ENCODE measurements around the gene PAXX. TPM values are rescaled to one million over a fixed set of nuclear protein-coding genes. Genes with fewer than 3 reads are reported as not detected.

Gene PAXX
- total RNA-seq, 4 donors from 2014 or later: 14.2 to 39.5 (median 18.8) TPM

DNA sequence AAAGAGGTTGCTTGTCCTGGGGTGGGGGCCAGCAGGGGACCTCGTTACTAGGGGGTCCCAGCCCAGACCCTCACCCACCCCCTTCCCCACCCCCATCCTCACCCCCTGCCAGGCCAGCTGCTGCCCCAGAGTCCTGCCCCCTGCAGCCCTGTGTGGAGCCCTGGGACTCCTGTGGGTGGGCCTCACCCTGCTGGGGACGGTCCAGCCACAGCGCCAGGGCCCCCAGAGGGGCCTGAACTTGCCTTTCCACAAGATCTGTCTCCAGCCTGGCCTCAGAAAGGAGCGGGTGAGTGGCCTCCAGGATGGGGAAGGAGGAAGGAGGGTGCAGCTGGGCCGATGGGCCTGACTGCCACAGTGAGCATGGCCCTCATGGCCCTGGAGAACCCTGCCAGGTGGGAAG lies 22.4 kb upstream of the PAXX start:
- H3K27me3 ChIP-seq: no peaks in the 10 kb centered on the region
- intact Hi-C loops (cut with DNase I; ENCODE audit: low total_unique reads): no loop called here
- TF ChIP-seq POLR2A (IDR thresholded peaks at IDR 0.05): no peak
- TF ChIP-seq, protein P1, sequence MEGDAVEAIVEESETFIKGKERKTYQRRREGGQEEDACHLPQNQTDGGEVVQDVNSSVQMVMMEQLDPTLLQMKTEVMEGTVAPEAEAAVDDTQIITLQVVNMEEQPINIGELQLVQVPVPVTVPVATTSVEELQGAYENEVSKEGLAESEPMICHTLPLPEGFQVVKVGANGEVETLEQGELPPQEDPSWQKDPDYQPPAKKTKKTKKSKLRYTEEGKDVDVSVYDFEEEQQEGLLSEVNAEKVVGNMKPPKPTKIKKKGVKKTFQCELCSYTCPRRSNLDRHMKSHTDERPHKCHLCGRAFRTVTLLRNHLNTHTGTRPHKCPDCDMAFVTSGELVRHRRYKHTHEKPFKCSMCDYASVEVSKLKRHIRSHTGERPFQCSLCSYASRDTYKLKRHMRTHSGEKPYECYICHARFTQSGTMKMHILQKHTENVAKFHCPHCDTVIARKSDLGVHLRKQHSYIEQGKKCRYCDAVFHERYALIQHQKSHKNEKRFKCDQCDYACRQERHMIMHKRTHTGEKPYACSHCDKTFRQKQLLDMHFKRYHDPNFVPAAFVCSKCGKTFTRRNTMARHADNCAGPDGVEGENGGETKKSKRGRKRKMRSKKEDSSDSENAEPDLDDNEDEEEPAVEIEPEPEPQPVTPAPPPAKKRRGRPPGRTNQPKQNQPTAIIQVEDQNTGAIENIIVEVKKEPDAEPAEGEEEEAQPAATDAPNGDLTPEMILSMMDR (IDR thresholded peaks at IDR 0.05): no peak
- no peaks in the 10 kb centered on the region for H3K4me1 ChIP-seq
- no peak overlapping the region for H3K27ac ChIP-seq
- H3K9me3 ChIP-seq: no peaks in the 10 kb centered on the region
- no peak for DNase-seq
- H3K36me3 ChIP-seq: no peaks in the 10 kb centered on the region
- H3K4me3 ChIP-seq: no peak overlapping the region

DNA sequence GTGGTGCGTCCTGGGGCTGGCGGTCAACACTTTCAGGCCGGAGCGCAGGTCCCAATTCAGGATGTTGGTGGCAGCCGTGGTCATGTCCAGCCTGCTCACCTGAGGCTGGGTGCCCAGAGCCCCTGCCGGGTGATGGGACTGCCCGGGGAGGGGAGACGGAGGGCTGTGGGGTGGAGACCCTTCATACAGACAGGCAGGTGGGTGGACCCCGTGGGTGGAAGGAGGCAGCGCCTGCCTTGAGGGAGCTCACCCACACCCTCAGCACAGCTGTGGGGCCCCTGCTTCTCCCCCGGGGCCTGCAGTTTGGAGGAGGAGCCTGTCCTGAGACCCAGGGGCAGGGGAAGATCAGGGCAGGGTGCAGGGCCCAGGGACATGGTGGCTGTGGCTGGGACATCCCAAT lies 21.9 kb upstream of the PAXX start:
- intact Hi-C loops (cut with DNase I; ENCODE audit: low total_unique reads): no loop called here
- no peaks in the 10 kb centered on the region for H3K27me3 ChIP-seq
- H3K36me3 ChIP-seq: no peaks in the 10 kb centered on the region
- H3K4me3 ChIP-seq: no peak overlapping the region
- no peaks in the 10 kb centered on the region for H3K4me1 ChIP-seq
- H3K27ac ChIP-seq: no peak overlapping the region
- H3K9me3 ChIP-seq: no peaks in the 10 kb centered on the region
- DNase-seq: no peak
- TF ChIP-seq POLR2A (IDR thresholded peaks at IDR 0.05): no peak
- TF ChIP-seq, protein P1 (IDR thresholded peaks at IDR 0.05): no peak

DNA sequence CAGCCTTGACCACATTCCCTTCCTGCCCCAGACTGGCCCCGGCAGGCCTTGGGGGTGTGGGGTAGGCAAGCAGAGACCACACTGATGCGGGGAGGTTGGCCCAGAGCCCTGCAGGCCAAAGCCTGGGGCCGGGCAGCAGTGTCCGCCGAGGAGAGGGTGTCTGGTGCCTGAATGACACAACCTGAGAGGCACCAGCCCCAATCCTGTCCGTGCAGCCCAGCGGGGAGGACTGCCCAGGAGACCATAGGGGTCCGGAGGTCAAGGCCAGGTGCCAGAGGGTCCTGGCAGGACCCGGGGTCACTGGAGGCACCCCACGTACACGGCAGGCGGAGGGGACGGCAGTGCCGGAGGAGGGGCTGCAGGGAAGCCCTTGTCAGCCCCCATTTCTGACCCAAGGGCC lies 20.5 kb upstream of the PAXX start:
- Histone ChIP-seq H3K4me1 (no peaks in the 10 kb centered on the region), H3K27ac (no peak overlapping the region), H3K4me3 (no peak overlapping the region), H3K9me3 (no peaks in the 10 kb centered on the region), H3K27me3 (no peaks in the 10 kb centered on the region), H3K36me3 (no peaks in the 10 kb centered on the region)
- TF ChIP-seq, protein P1 (IDR thresholded peaks at IDR 0.05): no peak
- no peak for TF ChIP-seq POLR2A (IDR thresholded peaks at IDR 0.05)
- intact Hi-C loops (cut with DNase I; ENCODE audit: low total_unique reads): no loop called here
- no peak for DNase-seq

DNA sequence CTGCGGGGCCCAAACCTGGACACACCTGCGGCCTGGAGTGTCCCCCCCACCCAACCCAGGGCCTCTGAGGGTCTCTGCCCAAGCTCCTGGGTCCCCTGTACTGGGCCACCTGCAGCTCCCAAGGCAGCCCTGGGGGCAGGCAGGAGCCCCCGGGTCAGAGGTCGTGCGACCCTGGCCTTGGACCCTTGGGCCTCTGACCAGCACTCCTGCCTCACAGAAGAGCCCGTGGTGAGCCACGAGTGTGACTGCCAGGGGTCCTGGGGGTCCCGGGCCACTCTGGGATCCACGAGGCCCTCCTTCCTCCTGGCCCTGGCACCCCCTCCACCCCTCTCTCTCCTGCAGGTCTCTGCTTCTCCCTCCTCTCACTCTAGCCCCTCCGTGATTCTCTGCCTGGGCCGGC lies 19.9 kb upstream of the PAXX start:
- H3K4me1 ChIP-seq: no peaks in the 10 kb centered on the region

DNA sequence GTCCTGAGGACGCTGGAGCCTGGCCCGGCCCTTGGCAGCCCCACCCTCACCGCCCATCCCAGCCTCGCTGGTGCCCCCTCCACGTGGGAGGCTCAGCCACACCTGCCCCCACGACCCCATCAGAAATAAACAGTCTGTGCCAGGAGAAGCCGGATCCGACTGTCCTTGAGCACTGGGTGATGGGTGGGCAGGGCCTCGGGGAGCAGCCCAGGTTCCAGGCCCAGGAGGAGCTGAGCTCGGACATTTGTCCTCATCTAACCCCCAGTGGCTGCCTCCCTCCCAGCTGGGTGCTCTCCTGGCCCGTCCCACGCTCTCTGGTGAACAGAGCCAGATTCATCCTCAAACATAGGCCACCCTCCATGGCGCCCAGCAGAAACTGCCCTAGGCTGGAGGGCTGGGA lies 19.5 kb upstream of the PAXX start:
- no peak overlapping the region for H3K4me3 ChIP-seq
- H3K36me3 ChIP-seq: no peaks in the 10 kb centered on the region
- H3K27me3 ChIP-seq: no peaks in the 10 kb centered on the region
- no peak for TF ChIP-seq POLR2A (IDR thresholded peaks at IDR 0.05)
- TF ChIP-seq, protein P1 (IDR thresholded peaks at IDR 0.05): no peak
- no peaks in the 10 kb centered on the region for H3K4me1 ChIP-seq
- no peak for DNase-seq
- H3K9me3 ChIP-seq: no peaks in the 10 kb centered on the region
- intact Hi-C loops (cut with DNase I; ENCODE audit: low total_unique reads): no loop called here
- no peak overlapping the region for H3K27ac ChIP-seq

More for the DNA sequence above, 19.9 kb upstream of the PAXX start:
- intact Hi-C loops (cut with DNase I; ENCODE audit: low total_unique reads): no loop called here
- no peaks in the 10 kb centered on the region for H3K9me3 ChIP-seq
- H3K36me3 ChIP-seq: no peaks in the 10 kb centered on the region
- TF ChIP-seq, protein P1 (IDR thresholded peaks at IDR 0.05): no peak
- TF ChIP-seq POLR2A (IDR thresholded peaks at IDR 0.05): no peak
- H3K4me3 ChIP-seq: no peak overlapping the region
- no peaks in the 10 kb centered on the region for H3K27me3 ChIP-seq
- DNase-seq: no peak
- H3K27ac ChIP-seq: no peak overlapping the region

Data from uterus (tissue), 4 donors.